NCI-H1436 treated with DMSO at 0.1 percent for 48 hours (cell line): ENCODE results near the gene CSPG4.
A peak's percentile ranks its signal among the peaks of the same experiment; 100 is the strongest.
"Not testable (repeated sequence)": the region's sequence is repeated elsewhere in the genome, so short reads cannot be mapped to it uniquely, and the experiment has no call there.

ENCODE experiments used
- DNase-seq: peaks from one replicate; lab custom pipeline; 2025; lab: John Stamatoyannopoulos, UW

Gene CSPG4

DNA sequence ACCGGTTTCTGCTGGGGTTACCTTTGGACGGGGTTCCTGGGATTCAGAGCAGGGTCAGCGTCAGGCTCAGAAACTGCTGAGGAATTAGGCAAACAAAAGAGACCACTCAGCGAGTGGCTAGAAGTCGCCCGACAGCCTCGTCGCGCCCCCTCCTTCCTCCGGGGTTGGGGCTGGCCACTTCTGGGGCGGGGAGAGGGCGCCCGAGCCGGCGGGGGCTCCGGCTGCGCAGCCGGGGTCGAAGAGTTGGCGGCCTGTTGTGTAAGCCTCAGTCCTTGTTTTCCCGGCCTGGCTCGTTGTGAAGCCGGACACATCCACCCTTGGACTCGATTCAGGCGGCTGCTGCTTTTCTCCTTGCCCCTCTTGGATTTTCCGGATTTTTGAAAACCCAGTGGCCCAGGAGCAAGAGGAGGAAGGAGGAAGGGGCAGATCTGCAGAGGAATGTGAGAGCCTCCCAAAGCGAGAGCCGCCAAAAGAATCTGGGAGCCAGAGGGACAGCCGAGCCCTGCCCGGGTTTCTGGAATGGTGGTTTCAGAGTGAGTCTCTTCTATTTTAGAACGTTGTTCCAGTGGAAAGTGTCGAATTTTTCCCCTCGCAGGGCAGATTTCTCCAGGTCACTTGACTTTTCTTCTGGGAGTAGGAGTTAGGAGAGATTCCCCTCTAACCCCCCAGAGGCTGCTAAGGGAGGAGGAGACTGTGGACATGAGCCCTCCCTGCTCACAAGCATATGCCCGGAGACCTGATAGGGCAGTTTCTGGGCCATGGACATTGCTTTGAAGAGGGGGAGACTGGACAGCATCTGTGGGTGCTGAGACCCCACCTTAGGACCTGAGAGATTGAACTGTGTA, 64.3 kb downstream of the CSPG4 start:
- no peak for DNase-seq

DNA sequence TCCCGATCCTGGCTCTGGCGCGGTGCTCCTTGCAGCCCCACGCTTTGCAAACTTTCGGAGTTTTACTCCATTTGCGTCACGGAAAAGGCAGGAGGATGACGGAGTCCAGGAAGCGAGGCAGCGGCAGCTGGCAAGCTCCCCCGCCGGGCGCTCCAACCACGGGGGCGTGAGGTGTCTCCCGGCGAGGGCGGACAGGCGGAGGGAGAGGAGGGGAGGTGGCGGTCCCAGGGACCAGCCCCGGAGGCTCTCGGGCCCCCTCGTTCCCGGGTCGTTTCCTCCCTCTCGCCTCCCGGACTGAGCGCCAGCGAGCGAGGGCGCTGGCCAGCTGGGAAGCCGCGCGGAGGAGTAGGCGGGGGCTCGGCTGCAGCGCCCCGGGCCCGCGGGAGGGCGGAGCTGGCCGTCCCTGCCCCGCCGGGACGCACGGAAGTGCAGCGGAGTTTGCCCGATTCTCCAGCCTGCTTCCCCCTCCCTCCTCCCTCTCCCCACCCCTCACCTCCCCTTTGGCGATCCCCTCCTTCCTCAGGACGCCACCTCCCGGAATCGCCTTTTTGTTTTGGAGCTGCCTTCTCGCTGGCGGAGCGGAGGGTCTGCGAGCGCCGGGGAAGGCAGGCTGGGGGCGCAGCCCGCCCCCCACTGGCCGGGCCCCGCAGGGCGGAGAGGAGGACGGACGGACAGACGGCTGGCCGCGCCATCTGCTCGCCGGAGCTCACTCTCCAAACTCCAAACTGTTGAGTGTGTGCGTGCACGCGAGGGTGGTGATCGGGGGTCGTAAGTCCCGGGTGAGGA, 65.1 kb downstream of the CSPG4 start, which contains the start of gene SNX33:
Gene SNX33 (plus strand): TSS at position 543 of the 786 bp plus-strand sequence. CDS start 1,191 bp downstream, outside the sequence.
- DNase-seq: no peak

DNA sequence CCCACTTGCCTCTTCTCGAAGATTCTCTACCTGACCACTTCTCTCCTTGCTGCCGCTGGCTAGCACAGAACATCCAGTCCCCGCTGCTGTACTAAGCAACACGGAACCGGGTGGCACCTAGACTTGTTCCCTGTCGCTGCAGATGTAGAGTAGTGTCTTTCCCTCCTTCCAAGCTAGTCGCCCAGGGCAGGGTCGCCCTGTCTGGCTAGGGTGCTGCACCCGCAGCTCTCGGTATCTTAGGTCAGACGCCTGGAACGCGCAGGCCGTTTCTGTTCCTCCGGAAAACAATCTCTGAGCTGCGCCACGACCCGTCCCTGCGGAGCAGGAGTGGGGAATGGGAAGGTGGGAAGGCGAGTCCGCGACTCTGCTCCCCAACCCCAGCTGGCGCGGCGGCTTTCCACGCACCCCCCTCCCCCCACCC, 65.7 kb downstream of the CSPG4 start:
- no peak for DNase-seq

DNA sequence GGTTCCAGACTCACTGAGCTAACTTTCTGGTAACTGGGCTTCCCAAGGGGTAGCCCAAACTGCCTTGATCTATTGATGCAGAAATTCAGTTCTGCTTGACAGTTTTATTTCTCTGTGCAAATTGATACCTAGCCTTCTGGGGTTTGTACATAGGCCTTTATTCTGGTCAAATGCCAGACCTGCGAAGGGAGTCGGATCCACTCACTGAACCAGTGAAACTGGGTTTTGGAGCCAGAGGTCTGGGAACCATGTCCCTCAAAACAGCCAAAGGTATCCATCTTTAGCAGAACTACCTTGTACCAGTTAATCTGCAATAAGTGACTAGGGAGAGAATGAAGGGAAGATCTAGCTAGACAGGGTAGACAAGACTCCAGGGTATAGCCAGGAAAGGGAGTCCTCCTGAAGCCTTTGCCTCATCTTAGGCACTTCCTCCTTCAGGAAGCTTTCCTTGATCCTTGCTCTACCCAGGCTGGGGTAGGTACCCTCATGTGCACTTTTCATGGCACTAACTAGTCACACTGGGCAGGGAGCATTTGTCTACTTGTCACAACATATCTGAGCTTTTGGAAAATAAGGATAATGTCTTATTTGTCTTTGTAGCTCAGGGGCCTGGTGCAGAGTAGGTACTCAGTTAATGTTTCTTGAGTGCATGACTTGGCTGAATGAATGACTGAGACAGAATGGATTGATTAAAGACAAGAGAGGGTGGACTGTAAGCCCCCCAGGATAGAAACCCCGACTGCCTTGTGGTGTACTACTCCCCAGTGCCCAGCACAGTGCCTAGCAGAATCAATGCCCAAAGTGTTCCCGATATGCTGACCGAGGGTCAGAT, 66.3 kb downstream of the CSPG4 start:
- no peak for DNase-seq

DNA sequence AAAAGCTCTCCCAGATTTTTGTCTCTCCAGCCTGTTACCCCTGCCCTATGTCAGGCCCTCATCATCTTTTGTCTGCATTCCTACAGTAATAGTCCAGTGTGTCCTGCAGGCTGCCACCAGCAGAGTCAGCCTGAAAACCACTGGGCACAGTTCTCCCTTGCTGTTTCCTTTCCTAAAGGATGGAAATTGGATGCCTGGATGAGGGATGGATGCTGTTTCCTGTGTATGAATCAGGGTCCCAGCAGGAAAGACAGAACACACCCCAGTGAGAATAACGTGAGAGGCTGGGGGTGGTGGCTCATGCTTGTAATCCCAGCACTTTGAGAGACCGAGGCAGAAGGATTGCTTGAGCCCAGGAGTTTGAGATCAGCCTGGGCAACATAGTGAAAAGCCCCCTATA, 68.3 kb downstream of the CSPG4 start:
- no peak for DNase-seq

DNA sequence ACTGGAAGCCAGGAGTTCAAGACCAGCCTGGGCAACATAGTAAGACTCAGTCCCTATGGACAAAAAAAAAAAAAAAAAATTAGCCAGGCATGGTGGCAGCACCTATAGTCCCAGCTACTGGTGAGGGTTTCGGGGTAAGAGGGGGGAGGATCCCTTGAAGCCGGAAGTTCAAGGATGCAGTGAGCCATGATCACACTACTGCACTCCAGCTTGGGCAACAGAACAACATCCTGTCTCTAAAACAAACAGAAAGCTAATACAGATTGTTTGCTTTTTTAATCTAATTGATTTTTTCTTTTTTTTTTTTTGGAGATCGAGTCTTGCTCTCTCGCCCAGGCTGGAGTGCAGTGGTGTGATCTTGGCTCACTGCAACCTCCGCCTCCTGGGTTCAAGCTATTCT, 71.0 kb downstream of the CSPG4 start:
- DNase-seq: no peak

DNA sequence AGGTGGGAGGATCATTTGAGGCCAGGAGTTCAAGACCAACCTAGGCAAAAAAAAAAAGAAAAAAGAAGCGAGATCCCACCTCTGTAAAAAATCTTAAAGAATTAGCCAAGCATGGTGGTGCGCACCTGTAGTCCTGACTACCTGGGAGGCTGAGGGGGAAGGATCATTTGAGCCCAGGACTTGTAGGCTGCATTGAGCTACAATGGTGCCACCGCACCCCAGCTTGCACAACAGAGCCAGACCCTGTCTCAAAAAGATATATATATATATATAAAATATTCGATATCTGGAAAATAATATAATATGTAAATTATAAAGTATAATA, 71.5 kb downstream of the CSPG4 start:
- no peak for DNase-seq

DNA sequence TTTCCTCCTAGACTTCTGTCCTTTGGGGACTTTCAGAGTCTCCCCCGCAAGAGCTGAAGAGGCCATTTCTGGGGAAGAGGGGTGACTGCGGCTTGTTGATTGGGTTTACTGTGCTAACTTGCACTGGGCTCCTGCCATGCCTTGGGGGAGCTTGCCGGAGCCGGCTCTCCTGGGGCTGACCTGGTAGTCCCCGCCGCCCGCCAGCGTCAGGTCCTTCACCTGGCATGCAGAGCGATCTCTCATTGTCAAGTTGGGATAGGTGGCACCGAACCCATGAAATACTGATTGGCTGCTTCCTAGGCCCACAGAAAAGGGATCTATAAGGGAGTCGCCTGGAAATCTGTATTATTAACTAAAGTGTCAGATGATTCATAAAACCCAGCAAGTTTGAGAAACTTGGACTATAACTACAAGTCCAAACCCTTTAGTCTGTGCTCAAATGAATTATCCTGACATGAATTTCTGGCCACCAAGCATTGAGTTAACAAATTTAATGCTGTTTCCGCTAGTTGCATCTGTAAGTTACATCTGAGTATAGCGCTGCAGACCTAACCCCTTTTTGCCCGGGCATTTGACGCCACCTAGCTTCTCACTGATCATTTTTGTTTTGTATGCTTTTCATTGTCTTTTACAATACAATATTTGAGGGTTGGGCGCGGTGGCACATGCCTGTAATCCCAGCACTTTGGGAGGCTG, 72.0 kb downstream of the CSPG4 start:
- DNase-seq: peak; percentile 60

DNA sequence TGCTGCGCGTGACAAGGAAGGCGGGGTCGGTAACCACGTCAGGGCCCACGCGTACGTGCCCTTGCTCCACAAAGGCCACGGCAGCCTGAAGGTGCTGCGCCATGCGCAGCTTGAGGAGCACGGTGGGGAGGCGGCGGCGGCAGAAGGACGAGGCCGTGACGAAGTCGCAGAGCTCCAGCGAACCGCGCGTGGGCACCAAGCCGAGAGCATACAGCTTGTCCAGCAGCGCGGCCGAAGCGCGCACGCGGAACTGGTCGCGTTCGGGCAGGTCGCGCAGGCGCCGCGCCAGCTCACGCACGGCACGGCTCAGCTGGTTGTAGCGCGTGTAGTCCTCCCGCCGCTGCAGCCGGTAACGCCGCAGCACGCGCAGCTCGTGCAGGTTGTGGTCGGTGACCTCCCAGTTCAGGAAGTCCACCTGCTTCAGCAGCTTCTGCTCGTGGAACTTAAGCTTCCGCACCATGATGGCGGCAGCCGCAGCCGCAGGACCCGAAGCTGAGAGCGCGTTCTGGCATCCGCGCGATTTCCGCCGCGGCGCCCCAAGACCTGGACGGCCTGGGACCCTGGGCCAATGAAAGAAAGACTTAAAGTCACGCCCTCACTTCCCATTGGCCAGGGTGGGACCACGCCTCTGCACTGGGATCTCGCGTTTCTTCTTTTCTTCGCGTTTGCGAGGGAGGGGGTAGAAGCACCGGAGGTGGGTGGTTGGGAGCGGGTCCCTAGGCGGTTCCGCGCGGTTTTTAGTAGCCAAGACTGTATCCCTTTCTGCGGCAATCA, 72.8 kb downstream of the CSPG4 start, which contains the start of gene IMP3:
Gene IMP3 (minus strand): TSS at position 516 of the 774 bp plus-strand sequence. CDS start 56 bp downstream, at position 460.
- peak; percentile 94 for DNase-seq

DNA sequence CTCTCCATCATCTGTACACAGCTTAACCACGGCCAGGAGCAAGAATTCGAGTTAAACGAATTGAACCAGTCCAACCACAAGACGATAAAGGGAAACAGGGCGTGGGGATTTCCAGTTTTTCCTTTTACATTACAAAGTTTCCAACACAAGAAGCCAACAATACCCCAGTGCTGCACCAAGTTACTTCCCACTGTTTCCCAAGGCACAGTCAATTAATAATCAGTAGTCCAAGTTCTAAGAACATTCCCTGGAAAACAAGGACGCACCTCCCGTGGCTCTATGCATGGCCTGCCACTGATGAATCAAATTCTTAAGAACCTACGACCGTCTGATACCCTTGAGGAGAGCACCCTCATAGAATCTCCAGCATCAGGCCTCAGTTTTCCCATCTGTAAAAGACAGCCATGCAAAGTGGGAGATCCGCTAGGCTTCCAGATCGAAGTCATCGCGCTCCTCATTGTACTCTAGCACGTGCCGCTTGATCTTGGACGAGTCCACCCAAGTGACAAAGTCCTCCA, 73.4 kb downstream of the CSPG4 start:
- no peak for DNase-seq

DNA sequence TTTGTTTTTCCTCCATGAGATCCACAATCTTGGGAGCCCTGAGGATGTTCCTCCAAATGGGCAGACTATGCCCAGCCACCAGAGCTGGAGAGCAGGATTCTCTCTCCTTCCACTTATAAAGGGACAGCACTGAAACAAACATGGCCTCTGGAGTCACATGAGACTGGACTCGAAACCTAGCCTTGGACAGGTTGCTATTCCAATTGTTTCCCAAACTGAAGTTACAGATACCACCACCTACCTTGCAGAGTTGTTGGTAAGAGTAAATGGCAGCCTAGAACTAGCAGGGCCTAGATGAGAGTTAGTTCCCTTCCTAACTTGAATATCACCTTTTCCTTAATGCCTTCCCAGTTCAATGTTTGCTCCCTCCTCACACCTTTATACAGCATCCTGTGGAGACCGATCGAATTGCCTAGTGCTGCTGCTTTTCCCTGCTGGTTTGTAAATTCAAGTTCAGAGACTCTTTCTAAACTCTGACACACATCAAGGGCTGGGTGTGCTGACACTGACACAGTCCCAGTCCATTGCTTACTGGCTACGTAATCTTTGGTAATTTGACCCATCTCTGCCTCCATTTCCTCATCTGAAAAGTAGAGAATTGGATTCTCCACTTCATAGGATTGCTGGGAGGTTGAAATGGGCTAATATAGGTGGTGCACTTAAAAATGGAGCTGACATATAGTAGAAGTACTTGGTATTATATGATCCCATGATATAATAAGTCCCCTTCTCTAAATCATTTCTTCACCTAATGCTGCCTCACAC, 75.2 kb downstream of the CSPG4 start:
- no peak for DNase-seq

DNA sequence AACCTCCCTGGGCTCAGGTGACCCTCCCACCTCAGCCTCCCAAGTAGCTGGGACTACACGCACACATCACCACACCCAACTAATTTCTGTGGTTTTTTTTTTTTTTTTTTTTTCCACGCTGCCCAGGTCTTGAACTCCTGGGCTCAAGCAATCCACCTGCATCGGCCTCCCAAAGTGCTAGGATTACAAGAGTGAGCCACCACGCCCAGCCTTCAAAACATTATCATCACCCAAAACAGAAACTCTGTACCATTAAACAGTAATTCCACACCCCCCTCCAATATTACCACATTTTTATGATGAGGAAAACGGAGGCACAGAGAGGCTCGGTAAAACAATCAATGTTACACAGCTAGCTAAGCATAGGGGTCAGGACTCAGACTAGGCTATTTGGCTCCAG, 76.6 kb downstream of the CSPG4 start:
- no peak for DNase-seq

DNA sequence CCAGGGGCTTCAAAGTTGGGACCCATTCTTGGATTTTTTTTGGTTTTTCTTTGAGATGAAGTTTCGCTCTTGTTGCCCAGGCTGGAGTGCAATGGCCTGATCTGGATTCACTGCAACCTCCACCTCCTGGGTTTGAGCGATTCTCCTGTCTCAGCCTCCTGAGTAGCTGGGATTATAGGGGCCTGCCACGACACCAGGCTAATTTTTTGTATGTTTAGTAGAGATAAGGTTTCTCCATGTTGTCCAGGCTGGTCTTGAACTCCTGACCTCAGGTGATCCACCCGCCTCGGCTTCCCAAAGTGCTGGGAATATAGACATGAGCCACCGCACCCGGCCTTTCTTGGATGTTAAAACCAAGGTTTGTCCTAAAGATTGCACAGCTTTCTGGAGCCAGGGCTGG, 78.7 kb downstream of the CSPG4 start:
- DNase-seq: not testable (repeated sequence)

DNA sequence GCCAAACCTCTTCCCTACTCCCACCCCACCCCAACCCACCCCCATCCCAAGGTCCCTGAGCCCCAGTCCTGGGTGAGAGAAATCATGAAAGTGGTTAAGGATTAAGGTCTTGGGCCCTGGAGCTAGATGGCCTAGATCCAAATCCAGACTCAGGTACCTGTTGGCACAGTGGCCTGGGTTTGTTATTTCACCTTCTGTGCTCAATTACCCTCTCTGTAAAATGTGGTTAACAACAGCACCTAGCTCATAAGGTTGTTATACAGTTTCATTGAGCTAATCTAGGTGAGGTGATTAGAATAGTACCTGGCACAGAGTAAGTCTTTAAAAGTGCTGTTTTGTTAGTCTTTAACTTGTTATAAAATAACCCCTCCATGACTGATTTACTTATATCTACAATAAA, 80.7 kb downstream of the CSPG4 start:
- DNase-seq: no peak

DNA sequence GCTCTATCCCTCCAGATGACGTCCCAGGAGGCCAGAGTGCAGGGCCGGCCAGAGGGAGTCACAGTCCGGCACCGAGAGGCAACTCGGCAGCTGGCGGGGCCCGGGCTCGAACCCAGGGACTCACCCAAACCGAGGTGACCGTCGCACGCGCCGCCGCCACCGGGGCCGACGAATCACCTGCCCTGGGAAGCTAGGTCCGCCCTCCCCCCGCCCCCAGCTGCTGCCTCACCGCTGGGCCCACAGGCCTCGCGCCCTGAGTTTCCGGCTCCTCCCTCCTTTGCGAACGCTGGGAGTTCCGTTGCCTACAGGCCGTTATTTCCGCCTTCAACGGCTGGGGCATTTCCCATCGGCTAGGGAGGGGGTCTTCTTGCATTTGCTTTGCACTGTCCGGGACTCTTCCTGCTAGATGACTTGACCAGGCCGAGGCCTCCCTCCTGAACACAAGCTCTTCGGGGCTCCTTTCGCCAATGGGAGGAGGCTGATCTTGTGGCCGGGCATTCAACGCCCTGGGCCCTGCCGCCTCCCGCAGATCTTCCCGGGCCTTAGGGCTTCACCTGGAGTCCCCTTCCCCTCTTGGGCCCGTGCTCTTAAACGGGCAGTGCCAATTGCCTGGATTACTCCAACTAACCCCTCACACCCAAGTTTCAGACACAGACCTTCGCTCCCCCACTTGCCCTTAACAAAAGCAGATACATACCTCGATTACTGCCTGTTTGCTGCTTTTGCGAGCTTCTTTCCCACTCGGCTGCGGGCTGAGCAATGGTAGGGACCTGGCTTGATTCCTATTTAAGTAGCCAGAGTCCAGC, 86.9 kb downstream of the CSPG4 start, which contains the start of gene SNUPN:
Gene SNUPN (minus strand): TSS at position 184 of the 806 bp plus-strand sequence. CDS start 4,674 bp downstream, outside the sequence.
- DNase-seq: peak; percentile 61
